Colonic mucosa (tissue), 4 donors: ENCODE measurements around the gene ARHGAP6. TPM values are rescaled to one million over a fixed set of nuclear protein-coding genes. Genes with fewer than 3 reads are reported as not detected.

ENCODE experiments used
- DNase-seq: peaks from one replicate; pipeline ENCODE4 v3.0.0-alpha.2; 2020
- H3K27ac ChIP-seq: fragments of 200-600 bp; one replicate; pipeline ENCODE4 v1.8.0; 2021
- H3K27me3 ChIP-seq: fragments of 200-600 bp; one replicate; pipeline ENCODE4 v1.8.0; 2021
- H3K36me3 ChIP-seq: fragments of 200-600 bp; one replicate; pipeline ENCODE4 v1.8.0; 2021
- H3K4me1 ChIP-seq: fragments of 200-600 bp; one replicate; pipeline ENCODE4 v1.8.0; 2021; ENCODE audit warnings: mild to moderate bottlenecking
- H3K4me3 ChIP-seq: fragments of 200-600 bp; one replicate; pipeline ENCODE4 v1.8.0; 2021
- H3K9ac ChIP-seq, 2 donors: one replicate each; pipeline ENCODE4 v1.7.0; 2013; ENCODE audit warnings: control low read depth in 2 of 2, low read depth in 2 of 2, low read length in 2 of 2
- H3K9me3 ChIP-seq: fragments of 200-600 bp; one replicate; pipeline ENCODE4 v1.8.0; 2021
- intact Hi-C: fragments of 100-400 bp; cut with DNase I; formaldehyde crosslinking; loops from one replicate; pipeline ENCODE4 v1.14.1; 2022
- total RNA-seq, 2 donors: library from RNA; stranded (reverse); fragmentation: NEBNext Ultra II Directional in 1 of 2; extraction: Animal tissue kit (Norgen Biotek cat#: 25700) in 1 of 2; gene quantifications; one replicate each; pipeline ENCODE4 v1.2.1, GENCODE V29; 2021
- TF ChIP-seq, protein P1 (sequence below): fragments of 200-600 bp; IDR thresholded peaks from one replicate; pipeline ENCODE4 v1.8.0; 2022; ENCODE audit warnings: antibody characterized with exemption, mild to moderate bottlenecking
- donor health status: healthy.
- donor health status: DM: no; HTN: no; CAD: no.
- donor health status: DM: no; HTN: no; CAD: no.

ARHGAP6 gene
- total RNA-seq, 2 donors from 2014 or later, result 1.1 to 5.0 TPM

DNA sequence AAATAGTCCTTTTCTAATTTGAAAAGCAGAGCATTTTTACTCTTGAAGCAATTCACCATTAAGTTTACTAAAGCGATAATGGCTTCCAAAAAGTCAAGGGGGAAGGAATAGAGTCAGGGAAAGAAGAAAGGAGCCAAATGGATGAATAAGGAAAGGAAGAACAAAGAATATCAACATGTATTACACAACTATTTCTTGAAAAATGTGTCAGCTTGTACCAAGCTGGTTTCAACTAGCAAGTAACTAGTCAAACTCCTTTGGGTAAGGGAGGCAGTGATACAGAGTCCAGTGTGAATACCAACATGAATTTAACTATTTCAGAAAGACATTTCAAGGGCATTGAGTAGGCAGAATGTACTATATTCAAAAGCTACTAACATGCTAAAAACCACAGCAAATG, 112.1 kb downstream of the ARHGAP6 start:
- Histone ChIP-seq H3K9me3 (no peaks in the 10 kb centered on the region), H3K36me3 (no peaks in the 10 kb centered on the region), H3K27me3 (no peaks in the 10 kb centered on the region), H3K4me1 (no peaks in the 10 kb centered on the region), H3K27ac (no peak overlapping the region), H3K9ac (no peak overlapping the region), H3K4me3 (no peak overlapping the region)
- no peak for DNase-seq
- intact Hi-C loops, result no loop called here
- TF ChIP-seq, protein P1, sequence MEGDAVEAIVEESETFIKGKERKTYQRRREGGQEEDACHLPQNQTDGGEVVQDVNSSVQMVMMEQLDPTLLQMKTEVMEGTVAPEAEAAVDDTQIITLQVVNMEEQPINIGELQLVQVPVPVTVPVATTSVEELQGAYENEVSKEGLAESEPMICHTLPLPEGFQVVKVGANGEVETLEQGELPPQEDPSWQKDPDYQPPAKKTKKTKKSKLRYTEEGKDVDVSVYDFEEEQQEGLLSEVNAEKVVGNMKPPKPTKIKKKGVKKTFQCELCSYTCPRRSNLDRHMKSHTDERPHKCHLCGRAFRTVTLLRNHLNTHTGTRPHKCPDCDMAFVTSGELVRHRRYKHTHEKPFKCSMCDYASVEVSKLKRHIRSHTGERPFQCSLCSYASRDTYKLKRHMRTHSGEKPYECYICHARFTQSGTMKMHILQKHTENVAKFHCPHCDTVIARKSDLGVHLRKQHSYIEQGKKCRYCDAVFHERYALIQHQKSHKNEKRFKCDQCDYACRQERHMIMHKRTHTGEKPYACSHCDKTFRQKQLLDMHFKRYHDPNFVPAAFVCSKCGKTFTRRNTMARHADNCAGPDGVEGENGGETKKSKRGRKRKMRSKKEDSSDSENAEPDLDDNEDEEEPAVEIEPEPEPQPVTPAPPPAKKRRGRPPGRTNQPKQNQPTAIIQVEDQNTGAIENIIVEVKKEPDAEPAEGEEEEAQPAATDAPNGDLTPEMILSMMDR, result no peak

DNA sequence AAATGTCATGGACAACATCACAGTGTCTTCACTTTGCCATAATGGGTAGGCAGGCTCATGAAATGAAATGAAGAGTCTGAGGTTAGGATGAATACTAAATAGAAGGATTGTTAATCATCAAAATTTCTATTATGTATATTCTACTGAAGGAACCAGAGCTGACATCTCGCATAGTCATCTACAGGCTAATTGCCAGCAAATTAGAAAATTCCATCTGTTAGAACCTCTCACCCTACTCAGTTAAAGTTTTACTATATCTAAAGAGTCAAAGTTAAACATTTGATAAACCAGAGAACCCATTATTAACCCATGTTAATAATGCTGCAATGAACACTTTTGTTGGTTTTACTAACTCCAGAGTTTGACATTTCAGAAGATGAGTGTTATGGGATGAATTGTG, 114.6 kb downstream of the ARHGAP6 start:
- no peaks in the 10 kb centered on the region for H3K4me1 ChIP-seq
- no peaks in the 10 kb centered on the region for H3K36me3 ChIP-seq
- no peak overlapping the region for H3K9ac ChIP-seq
- H3K27ac ChIP-seq, result no peak overlapping the region
- TF ChIP-seq, protein P1, result no peak
- intact Hi-C loops, result no loop called here
- no peaks in the 10 kb centered on the region for H3K27me3 ChIP-seq
- DNase-seq, result no peak
- H3K9me3 ChIP-seq, result no peaks in the 10 kb centered on the region
- H3K4me3 ChIP-seq, result no peak overlapping the region

DNA sequence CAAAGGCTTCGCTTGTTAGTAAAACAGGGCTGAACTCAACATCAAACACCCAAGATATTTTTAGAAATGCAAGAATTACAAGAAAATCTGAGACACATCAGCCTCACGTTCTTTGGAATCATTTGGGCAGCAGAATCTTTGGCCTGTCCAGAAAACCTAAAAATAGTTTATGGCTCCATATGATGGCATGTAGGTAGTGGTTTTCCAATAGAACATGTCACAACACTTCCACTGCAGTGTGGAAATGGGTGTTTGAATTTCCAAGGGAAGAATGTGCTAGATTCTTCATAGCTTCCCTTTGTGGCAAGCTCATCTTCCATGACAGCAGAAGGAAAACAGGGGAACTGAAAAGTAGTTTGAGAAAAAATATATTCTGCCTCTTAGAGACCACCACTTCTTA, 118.8 kb downstream of the ARHGAP6 start:
- intact Hi-C loops, result no loop called here
- no peak overlapping the region for H3K4me3 ChIP-seq

DNA sequence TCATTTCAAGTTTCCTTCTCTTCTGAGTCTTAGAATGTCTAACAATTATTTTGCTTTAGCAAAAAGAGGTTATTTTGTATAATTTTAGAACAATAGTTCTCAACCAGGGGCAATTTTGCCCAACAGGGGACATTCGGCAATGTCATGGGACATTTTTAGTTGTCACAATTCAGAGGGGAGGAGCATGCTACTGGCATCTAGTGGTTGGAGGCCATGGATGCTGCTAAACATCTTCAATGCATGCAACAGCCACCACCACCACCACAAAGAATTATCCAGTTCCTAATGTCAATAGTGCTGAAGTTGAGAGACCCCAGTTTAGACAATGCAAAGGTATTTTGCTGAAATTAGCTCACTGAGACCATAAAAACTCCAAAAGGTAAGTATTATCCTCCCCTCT, 122.5 kb downstream of the ARHGAP6 start:
- Histone ChIP-seq H3K4me3 (no peak overlapping the region), H3K27ac (no peak overlapping the region), H3K9me3 (no peaks in the 10 kb centered on the region), H3K9ac (no peak overlapping the region), H3K36me3 (no peaks in the 10 kb centered on the region), H3K4me1 (no peaks in the 10 kb centered on the region), H3K27me3 (no peaks in the 10 kb centered on the region)
- intact Hi-C loops, result no loop called here
- TF ChIP-seq, protein P1, result no peak
- DNase-seq, result no peak

More for the DNA sequence above, 118.8 kb downstream of the ARHGAP6 start:
- no peaks in the 10 kb centered on the region for H3K36me3 ChIP-seq
- TF ChIP-seq, protein P1, result no peak
- no peak for DNase-seq
- H3K27me3 ChIP-seq, result no peaks in the 10 kb centered on the region
- no peak overlapping the region for H3K27ac ChIP-seq
- no peaks in the 10 kb centered on the region for H3K4me1 ChIP-seq
- H3K9ac ChIP-seq, result no peak overlapping the region
- no peaks in the 10 kb centered on the region for H3K9me3 ChIP-seq

DNA sequence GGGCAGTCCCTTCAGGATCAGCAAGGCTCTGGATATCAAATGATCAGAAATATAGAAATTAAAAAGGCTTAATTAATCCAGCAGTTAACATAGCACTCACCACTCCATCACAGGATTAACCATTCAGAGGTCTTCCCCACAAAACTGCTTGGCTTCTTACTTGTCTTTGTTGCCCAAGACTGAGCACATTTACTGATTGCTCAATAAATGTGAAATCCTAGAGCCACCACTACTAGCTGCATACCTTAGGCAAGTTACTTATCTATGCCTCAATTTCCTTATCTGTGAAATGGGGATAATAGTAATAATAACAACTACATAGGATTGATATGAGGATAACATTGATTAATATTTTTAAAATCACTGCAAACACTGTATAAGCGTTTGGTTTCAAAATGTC, 124.2 kb downstream of the ARHGAP6 start:
- TF ChIP-seq, protein P1, result no peak
- no peak overlapping the region for H3K27ac ChIP-seq

More for the DNA sequence above, 124.2 kb downstream of the ARHGAP6 start:
- Histone ChIP-seq H3K4me3 (no peak overlapping the region), H3K9me3 (no peaks in the 10 kb centered on the region), H3K9ac (no peak overlapping the region), H3K4me1 (no peaks in the 10 kb centered on the region), H3K27me3 (no peaks in the 10 kb centered on the region), H3K36me3 (no peaks in the 10 kb centered on the region)
- DNase-seq, result no peak
- intact Hi-C loops, result no loop called here
